ENCODE results near the gene KAT2A.

- peak; percentile 82 to 95 (median 84) for TF ChIP-seq CTCF (IDR thresholded peaks at IDR 0.05)
- no peak for TF ChIP-seq POLR2A (IDR thresholded peaks at IDR 0.05)
Observed at GRCh38 chr17:42067371-42068091, 53.6 kb downstream of the KAT2A start.

Data from esophagus squamous epithelium (tissue), 4 donors.